ENCODE data around the gene SLC25A53.
A peak's percentile ranks its signal among the peaks of the same experiment; 100 is the strongest.

SLC25A53 gene, protein sequence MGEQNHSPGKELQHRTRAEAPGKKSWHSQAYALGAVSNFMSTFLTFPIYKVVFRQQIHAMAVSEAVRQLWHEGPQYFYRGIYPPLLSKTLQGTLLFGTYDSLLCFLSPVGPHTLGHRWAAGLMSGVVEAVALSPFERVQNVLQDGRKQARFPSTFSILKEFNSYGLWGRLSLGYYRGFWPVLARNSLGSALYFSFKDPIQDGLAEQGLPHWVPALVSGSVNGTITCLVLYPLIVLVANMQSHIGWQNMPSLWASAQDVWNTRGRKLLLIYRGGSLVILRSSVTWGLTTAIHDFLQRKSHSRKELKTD

DNA sequence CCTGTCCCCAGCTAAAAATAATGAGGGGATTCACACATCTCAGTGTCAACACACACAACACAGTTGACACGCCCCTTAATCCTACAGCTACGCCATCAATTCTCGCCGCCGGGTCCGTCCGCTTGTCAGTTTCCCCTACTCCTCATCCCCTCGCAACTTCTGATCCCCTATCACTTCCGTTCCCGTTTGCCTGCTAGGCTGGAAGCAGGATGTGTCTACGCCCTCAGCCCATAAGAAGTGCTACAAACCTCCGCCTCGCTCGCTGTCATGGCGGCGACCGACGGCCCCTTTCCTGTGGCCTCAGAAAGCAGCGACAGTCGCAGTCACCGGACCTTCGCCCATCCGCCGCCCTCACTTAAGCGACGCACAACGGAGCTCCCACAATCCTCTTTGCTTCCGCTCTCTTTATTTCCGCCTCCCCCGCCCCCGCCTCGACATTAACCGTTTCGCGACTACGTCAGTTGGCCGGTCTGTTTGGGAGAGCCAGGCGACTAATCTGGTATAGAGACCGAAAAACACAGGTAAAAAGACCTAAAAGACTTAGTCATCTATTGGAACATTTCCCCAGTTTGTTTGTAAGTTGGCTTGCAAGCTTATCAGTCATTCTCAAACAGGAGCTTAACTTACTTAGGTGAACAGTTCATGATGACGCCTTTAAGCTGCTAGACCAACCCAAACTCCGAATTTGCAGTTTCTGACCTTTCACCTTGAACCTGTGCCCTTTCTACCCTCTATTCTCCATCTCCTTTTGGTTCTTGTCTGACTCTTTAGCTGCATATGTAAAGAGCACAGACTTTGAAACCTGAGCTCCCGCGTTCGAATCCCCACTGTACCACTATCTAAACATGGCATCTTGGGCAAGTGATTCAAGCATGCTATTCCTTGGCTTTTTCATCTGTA lies at the start of gene SLC25A53:
Gene SLC25A53 (minus strand): TSS at position 380 of the 900 bp plus-strand sequence. CDS start 51,752 bp downstream, outside the sequence.
- DNase-seq: peak; percentile 79

DNA sequence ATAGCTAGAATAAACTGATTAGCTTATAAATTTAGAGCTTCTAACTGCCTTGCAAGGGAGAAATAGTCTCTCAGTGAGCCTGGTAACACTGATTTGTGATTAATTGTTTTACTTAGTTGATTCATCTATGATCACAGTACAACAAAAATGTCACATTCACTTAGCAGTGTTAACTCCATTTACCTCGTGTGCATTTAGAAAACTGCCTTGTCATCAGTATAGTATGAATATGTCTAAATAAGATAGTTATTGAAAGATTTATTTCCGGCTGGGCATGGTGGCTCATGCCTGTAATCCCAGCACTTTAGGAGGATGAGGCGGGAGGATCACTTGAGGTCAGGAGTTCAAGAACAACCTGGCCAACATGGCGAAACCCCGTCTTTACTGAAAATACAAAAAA lies 48.7 kb upstream of the SLC25A53 start:
- no peak for DNase-seq

DNA sequence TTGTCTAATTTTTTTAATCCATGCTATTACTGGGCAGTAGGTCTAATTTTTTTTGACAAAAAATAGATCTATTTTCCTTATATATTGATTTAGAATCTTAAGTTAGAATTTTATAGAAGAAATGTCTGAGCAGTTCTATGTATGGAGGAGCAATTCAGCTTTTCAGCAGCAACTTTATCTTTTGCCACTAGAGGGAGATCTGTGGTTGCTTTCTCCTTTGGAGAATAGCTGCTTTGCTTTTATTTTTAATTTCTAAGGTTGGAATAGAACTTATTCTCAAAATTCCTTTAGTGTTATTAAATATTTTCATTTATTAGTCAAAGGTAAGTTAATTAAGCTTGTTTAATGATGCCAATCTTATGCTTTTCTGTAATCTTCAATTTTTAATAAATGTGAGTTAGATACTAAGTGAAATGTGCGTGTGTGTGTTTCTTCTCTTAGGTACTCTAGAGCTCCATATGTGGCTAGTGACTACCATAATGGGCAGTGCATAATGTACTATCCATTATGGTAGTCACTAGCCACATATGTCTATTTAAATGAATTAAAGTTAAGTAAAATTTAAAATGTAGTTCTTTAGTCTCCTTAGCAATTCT lies 38.8 kb upstream of the SLC25A53 start:
- DNase-seq: no peak

DNA sequence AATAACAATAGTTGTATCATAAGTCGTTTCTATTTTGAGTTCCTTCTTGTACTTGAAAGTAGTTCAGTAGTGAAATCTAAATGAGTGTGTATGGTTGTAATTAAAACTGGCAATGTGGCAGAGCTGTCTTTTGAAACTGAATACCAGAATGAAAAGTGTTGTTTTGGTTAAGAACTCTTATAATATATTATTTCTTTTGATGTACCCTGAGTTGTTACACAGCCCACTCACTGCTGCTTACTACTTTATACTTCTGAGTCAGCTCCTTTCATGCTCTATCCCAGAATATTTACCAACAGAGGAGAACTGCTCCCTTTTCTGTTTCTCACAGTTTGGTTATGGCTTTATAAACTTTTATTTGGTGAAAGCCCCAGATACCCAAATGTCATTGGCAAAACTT lies 38.2 kb upstream of the SLC25A53 start:
- DNase-seq: no peak

DNA sequence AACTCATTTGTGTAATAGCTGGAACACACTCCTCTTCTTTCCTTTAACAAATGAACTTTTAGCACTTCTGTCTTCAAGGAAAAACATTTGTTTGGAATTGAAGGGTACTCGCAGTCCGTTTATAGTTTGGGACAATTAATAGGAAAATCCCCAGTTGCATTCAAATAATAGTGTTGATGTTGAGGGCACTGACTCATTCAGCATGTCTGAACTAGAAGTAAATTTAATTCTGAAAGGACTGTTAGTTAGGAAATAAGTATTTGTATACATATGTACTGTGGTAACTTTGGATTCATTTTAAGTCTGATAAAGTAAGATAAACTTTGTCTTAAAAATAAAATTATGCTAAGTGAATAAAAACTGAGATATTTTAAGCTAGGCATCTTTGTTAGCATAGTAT lies 36.7 kb upstream of the SLC25A53 start:
- no peak for DNase-seq

DNA sequence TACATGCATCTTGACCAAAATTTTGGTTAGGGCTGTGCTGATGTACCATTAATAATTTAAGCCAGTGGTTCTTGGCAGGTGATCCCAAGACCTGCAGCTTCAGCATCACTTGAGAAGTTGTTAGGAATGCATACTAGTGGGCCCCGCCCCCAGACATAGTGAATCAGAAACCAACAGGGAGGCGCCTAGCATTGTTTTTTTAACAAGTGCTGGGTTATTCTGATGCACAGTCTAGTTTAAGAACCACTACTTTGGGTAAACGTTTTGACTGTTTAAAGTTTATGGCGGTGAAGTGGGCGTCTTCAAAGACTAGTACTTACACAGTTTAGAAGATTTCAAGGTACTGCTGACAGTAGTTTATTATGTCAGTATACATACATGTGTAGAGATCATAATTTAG lies 33.0 kb upstream of the SLC25A53 start:
- DNase-seq: no peak

DNA sequence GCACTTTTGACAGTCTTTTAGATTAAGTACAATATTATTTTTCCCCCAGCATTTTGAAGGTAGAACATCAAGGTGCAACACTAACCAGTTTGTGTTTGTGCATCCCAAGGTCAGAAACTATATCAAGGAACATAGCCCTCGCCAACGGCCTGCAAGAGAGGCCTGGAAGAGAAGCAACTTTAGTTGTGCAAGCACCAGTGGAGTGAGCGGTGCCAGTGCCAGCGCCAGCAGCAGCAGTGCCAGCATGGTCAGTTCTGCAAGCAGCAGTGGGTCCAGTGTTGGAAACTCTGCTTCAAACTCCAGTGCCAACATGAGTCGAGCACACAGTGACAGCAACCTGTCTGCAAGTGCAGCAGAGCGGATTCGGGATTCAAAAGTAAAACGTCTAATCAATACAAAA lies 31.1 kb upstream of the SLC25A53 start:
- DNase-seq: no peak

DNA sequence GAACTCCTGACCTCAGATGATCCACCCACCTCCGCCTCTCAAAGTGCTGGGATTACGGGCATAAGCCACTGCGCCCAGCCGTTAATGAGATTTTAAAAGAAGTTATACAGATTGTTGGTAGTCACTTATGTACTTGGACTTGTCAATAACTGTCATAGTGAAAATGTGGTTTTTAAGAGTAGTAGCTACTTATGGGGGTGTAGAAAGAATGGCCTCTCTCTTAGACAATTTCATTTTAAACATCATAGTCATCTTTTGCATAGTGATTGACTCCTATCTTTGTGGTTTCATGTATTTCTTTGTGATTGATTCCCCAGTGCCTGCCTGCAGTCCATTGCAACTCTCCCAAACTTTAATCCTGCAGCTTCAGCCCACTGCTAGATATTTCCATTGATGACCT lies 26.9 kb upstream of the SLC25A53 start:
- DNase-seq: no peak

DNA sequence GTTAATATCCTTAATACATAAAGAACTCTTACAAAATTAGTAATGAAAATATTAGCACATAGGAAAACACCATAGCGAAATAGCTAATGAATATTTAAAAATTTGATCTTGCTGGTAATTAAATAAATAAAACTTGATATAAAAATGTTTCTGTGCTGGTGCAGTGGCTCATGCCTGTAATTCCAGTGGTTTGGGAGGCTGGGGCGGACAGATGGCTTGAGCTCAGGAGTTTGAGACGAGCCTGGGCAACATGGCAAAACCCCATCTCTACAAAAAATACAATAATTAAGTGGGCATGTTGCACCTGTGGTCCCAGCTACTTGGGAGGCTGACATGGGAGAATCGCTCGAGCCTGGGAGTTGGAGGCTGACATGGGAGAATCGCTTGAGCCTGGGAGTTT lies 17.0 kb upstream of the SLC25A53 start:
- DNase-seq: no peak

DNA sequence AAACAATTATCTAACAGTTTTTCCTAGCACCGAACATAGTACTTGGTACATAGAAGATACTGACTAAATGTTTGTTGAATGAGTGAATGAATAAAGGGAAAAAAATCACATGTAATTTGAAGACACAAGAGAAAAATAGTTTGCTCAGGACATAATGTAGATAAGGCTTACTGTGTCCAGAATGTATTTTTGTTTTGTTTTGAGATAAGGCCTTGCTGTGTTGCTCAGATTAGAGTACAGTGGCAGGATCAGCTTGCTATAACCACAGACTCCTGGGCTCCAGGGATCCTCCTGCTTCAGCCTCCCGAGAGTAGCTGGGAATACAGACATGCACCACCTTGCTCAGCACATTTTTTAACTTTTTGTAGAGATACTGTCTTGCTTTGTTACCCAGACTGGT lies 16.0 kb upstream of the SLC25A53 start:
- no peak for DNase-seq

DNA sequence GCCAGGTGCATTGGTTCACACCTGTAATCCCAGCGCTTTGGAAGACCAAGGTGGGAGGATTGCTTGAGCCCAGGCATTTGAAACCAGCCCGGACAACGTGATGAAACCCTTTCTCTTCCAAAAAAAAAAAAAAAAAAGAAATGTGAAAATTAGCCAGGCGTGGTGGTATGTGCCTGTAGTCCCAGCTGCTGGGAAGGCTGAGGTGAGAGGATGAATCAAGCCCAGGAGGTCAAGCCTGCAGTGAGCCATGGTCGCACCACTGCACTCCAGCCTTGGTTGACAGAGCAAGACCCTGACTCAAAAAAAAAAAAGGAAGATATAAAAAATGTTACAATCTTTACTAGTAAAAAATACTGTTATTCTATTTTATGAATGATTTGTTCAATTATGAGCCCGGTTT lies 15.3 kb upstream of the SLC25A53 start:
- DNase-seq: no peak

DNA sequence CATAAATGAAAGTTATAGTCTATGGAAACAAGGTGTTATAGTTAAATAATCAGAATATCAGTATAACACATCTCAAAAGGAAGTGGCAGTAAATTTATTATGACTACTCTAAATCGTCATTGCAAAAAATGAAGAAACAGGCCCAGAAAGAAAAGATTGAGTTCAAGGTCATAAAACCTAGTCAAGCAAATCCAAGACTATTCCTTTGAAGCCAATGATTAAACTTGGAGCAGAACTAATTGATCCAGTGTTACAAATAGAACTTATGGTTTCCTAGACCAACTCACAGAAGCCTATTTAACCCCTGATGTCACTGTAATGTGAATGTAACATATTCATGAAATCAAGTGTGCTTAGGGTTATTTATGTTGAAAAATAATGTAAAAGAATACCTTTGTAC lies 11.3 kb upstream of the SLC25A53 start:
- no peak for DNase-seq

DNA sequence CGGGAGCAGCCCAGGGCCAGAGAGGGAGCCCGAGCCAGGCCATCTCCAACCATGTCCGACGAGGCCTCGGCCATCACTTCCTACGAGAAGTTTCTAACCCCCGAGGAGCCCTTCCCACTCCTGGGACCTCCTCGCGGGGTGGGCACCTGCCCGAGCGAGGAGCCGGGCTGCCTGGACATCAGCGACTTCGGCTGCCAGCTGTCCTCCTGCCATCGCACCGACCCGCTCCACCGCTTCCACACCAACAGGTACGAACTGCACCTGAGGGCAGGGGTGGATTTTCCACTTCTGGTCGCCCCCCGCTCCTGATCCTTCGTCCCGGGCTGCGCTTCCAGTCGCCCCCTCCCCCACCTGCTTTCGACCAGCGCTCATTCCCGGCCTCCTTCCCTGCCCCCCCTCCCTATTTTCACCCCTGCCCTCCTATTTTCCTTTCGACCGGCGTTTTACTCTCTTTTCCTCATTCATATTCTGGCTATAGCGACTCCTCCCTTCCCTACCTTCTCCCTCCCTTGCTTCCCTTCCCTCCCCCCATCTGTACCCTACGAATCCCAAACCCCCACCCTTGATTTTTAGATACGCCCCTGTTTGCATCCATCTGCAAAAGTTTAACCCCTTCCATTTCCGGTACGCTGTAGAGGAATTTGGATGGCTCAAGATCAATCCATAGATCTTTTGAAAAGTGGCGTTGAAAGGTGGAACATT lies 10.1 kb upstream of the SLC25A53 start:
- no peak for DNase-seq

DNA sequence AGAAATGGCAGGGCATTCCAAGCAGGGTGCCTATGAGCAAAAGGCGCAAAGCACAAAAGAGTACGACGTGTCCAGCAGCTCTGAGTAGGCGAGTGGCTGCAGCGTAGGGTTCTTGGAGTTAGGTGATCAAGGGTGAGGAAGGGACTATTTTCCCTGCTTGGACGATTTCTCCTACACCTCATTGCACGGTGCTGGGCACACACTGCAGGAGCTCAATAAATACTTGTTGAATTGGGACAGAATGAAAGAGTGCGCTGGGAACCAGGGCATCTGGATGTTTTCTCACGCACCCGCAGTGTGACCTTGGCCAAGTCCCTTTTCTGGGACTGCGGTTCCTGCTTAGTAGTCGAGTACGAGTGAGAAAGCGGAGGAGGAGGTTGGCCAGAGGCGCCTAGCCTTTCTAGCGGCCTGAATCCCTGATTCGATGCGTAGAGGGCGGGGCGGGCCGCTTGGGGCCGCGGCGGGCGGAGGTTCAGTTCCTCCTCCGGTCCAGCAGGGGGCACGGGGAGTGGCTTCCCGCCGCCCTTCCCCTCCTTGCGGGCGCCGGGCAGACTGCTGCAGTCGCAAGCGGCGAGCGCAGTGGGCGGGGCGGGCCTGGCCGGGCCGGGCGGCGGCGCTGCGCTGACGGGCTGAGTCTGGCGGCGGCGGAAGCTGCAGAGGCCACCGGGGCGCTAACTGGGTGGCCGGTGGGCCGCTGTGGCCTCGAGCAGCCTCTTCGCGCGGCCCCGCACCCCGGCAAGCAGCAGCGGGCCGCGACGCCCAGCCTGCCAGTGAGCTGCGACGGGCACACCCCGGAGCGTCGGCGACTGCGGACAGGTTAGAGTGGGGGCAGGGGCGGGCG lies 9.3 kb upstream of the SLC25A53 start, which contains the start of gene FAM199X:
Gene FAM199X (plus strand): TSS at position 560 of the 841 bp plus-strand sequence. CDS start 333 bp downstream, outside the sequence.
- peak; percentile 86 for DNase-seq

DNA sequence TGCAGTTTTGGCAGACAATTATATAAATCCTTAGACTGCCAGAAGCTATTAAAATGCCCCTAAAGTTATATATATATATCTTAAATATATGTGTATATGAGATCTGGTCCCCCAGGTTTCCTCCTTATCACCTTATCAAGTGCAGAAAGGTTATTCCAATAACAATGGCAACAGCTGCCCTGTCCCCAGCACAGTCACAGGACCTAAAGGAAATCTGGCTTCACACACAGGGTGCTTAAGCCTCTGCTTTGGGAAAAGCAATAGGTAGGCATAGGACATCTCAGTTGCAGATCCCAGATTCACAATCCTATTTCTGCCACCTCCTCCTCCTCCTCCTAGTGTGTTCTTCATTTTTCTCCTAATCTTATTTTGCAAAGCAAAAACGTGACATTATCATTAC lies 5.8 kb downstream of the SLC25A53 start:
- DNase-seq: no peak

DNA sequence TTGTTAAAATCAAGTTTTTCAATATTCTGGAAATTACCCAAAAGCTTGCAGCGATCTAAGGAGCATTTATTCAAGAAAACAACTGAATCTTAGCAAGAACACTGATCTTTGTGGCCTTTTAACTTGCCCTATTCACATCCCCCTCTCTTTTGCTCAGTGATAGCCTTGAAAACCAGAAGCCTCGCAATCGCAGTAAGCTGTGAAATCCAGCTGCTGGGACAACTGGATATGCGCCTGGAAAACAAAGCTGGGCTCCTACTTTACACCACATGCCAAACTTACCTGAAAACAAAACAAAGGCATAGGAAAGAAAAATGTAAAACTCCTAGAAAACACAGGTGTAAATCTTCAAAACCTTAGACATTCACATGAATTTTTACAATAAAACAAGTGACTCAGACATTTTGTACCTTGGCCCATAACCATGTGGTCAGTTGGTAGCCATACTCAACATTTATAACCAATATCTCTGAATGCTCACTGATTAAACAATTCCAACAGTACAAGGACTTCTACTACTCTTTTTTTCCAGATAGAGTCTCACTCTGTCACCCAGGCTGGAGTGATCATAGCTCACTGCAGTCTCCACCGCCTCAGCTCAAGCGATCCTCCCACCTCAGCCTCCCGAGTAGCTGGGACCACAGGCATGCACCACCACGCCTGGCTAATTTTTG lies 15.6 kb downstream of the SLC25A53 start:
- no peak for DNase-seq

DNA sequence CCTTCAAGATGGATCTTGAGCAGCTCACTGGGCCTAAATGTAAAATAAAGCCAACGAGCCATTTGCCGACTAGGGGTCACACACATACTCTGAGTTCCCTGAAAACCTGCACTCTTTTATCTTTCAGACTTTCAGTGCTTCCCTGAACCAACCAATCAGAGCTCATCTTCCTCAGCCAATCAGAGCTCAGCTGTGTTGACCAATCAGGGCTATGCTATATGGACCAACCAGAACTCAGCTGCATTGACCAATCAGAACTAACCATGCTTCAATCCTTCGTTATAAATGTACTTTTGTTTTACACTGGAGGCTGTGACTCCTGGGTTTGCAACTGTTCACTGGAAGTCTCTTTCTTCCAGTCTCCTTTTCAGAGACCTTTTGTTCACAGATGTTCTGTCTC lies 19.3 kb downstream of the SLC25A53 start:
- DNase-seq: no peak

DNA sequence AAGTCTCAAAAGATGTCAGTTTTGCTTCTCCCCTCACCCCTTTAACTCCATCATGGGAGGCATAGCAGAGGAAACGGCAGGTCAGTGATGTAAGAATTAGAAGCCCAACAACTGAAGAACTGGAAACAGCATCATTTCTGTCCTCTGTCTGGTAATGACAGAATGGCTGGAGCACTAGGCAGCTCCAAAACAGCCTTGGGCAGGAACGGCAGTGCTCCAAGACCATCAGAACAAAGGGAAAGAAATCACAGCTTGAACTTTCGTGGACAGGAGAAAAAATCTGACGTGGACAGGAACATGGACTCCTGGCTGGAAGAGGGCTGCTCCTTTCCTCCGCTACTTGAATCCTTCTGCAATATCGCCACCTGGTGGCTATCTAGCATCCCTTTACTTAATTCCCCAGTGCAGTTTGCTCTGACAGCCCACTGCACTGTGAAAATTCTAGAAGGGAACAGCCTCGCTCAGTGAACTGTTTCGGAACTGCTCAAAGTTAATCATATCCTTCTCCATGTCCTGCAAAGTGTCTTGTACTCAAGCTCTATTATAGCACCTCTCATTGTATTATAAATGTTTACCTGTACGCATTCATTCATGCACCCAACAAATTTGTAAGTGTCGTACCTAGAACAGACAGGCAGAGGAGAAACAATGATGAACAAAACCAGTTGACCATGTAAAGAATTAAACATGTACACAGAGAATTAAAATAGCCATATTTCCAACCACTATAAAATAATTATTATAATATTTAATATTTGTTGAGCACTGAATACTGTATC lies 20.4 kb downstream of the SLC25A53 start:
- DNase-seq: peak; percentile 54

DNA sequence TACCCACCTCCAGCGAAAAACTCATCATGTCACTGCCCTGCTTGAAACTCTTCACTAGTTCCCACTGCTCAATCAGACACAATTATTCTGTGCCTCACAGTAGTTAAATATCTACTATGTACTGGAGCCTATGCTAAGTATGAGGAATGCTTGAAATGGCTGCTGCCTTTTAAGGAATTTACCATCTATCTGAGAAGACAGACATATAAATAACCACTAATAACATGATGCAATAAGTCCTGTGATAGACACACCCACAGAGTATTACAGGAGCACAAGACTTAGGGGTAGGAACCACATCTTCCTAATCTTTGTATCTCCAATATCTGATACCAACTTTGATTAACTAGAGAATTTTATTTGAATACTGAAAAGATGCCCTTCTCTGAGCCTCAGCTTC lies 21.1 kb downstream of the SLC25A53 start:
- no peak for DNase-seq

DNA sequence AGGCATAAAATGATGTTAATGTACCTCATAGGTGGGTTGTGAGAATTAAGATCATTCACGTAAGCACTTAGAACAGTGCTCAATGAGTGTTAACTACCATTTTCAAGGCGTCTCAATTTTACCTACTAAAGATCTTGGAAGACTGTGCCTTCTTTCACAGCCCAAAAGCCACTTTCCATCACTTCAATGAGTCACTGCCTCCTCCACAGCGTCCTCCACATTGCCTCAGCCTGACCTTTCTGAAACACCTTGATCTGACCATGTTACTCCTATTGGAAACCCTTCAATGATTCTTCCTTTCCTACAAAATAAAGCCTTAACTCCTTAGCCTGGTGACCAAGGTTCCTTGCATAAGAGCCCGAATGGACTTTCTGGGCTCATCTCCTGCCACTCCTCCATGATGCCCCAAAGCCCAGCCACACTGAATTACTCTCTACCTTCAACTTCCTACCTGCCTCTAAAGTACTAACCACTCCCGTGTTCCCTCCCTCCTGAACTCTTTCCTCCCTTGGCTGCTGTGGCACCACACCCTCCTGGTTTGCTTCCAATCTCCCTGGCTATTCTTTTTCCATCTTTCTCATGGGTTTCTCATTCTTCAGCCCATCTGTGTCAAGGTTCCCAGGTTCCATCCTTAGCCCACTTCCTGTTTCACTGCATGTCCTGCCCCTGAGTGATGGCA lies 22.1 kb downstream of the SLC25A53 start:
- DNase-seq: no peak

Data from activated CD4-positive, alpha-beta T cell treated with anti-CD3 and anti-CD28 coated beads for 48 hours (primary cell).